ENCODE results near the gene AKT1S1. TPM values are rescaled to one million over a fixed set of nuclear protein-coding genes. Genes with fewer than 3 reads are reported as not detected.

AKT1S1 gene
- total RNA-seq, 1 experiment from 2014 or later, result 64.6 TPM

DNA sequence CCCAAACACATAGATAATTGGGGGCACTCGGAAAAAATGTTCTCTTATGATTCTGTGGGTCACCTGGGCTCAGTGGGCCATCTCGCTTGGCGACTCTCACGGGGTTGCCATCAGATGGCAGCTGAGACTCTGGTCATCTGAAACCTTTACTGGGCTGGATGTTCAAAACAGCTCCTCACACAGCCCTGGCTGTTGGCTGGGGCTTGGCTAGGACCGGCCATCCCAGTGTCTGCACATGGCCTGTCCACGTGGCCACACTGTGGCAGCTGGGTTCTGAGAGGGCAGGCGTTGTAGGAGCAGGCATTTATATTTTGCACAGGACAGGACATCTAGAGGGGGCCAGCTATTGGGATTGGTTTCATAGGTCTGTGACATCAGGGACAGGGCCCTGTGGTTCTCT, 43.6 kb downstream of the AKT1S1 start:
- Mint-ChIP-seq H3K36me3 (ENCODE audit: insufficient read depth, unreplicated experiment) (peaks cover 53% of the 10 kb centered on the region), H3K27ac (ENCODE audit: unreplicated experiment) (no peak overlapping the region), H3K27me3 (ENCODE audit: insufficient read depth, unreplicated experiment) (no peaks in the 10 kb centered on the region), H3K4me3 (ENCODE audit: unreplicated experiment) (no peak overlapping the region), H3K4me1 (ENCODE audit: low read depth, unreplicated experiment) (no peaks in the 10 kb centered on the region), H3K9me3 (ENCODE audit: unreplicated experiment) (no peaks in the 10 kb centered on the region)
- no peaks in the 10 kb centered on the region for H3K9me3 ChIP-seq
- TF ChIP-seq, protein P1, sequence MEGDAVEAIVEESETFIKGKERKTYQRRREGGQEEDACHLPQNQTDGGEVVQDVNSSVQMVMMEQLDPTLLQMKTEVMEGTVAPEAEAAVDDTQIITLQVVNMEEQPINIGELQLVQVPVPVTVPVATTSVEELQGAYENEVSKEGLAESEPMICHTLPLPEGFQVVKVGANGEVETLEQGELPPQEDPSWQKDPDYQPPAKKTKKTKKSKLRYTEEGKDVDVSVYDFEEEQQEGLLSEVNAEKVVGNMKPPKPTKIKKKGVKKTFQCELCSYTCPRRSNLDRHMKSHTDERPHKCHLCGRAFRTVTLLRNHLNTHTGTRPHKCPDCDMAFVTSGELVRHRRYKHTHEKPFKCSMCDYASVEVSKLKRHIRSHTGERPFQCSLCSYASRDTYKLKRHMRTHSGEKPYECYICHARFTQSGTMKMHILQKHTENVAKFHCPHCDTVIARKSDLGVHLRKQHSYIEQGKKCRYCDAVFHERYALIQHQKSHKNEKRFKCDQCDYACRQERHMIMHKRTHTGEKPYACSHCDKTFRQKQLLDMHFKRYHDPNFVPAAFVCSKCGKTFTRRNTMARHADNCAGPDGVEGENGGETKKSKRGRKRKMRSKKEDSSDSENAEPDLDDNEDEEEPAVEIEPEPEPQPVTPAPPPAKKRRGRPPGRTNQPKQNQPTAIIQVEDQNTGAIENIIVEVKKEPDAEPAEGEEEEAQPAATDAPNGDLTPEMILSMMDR (IDR thresholded peaks at IDR 0.05; ENCODE audit: insufficient read depth in 1 of 2, low read depth in 1 of 2, low read length in 1 of 2, severe bottlenecking in 1 of 2, unreplicated experiment in 1 of 2), result no peak
- ChIA-PET CTCF (no interaction called here), POLR2A (no interaction called here)
- H3K4me3 ChIP-seq (ENCODE audit: low read depth, low read length), result no peak overlapping the region
- peaks cover 2% of the 10 kb centered on the region for H3K36me3 ChIP-seq (ENCODE audit: control insufficient read depth, insufficient read depth, low read length)
- no peak for DNase-seq
- no TSS peak for BruUV-seq (replicated peaks)
- no peaks in the 10 kb centered on the region for H3K27me3 ChIP-seq (replicated peaks; ENCODE audit: control insufficient read depth, insufficient read depth, low read length)
- intact Hi-C loops (cut with micrococcal nuclease; ENCODE audit: unreplicated experiment), result no loop called here
- no peaks in the 10 kb centered on the region for H3K4me1 ChIP-seq

DNA sequence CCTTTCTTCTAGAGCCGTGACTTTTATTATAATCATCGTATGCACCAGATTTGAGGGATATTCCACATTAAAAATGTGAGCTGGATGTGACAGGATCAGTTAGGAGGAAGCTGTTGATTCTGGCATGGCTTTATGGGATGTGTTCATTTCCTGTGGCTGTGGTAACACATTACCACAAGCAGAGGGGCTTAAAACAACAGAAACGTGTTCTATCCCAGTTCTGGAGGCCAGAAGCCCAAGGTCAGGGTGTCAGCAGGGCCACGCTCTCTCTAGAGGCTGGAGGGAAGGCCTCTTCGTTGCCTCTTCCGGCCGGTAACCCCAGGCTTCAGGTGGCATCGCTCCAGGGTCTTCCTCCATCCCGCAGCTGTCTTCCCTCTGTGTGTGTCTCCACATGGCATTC, 44.6 kb downstream of the AKT1S1 start:
- no peaks in the 10 kb centered on the region for H3K4me1 ChIP-seq
- intact Hi-C loops (cut with micrococcal nuclease; ENCODE audit: unreplicated experiment), result no loop called here
- H3K27me3 Mint-ChIP-seq (ENCODE audit: insufficient read depth, unreplicated experiment), result no peaks in the 10 kb centered on the region
- peaks cover 43% of the 10 kb centered on the region for H3K36me3 Mint-ChIP-seq (ENCODE audit: insufficient read depth, unreplicated experiment)
- ChIA-PET CTCF (no interaction called here), POLR2A (no interaction called here)
- H3K27me3 ChIP-seq (replicated peaks; ENCODE audit: control insufficient read depth, insufficient read depth, low read length), result no peaks in the 10 kb centered on the region
- H3K9me3 ChIP-seq, result no peaks in the 10 kb centered on the region
- no TSS peak for BruUV-seq (replicated peaks)
- no peak for DNase-seq
- no peaks in the 10 kb centered on the region for H3K4me1 Mint-ChIP-seq (ENCODE audit: low read depth, unreplicated experiment)
- peaks cover 2% of the 10 kb centered on the region for H3K36me3 ChIP-seq (ENCODE audit: control insufficient read depth, insufficient read depth, low read length)
- H3K4me3 ChIP-seq (ENCODE audit: low read depth, low read length), result no peak overlapping the region
- no peak overlapping the region for H3K27ac Mint-ChIP-seq (ENCODE audit: unreplicated experiment)
- H3K4me3 Mint-ChIP-seq (ENCODE audit: unreplicated experiment), result no peak overlapping the region
- TF ChIP-seq, protein P1 (IDR thresholded peaks at IDR 0.05; ENCODE audit: insufficient read depth in 1 of 2, low read depth in 1 of 2, low read length in 1 of 2, severe bottlenecking in 1 of 2, unreplicated experiment in 1 of 2), result no peak
- H3K9me3 Mint-ChIP-seq (ENCODE audit: unreplicated experiment), result no peaks in the 10 kb centered on the region

DNA sequence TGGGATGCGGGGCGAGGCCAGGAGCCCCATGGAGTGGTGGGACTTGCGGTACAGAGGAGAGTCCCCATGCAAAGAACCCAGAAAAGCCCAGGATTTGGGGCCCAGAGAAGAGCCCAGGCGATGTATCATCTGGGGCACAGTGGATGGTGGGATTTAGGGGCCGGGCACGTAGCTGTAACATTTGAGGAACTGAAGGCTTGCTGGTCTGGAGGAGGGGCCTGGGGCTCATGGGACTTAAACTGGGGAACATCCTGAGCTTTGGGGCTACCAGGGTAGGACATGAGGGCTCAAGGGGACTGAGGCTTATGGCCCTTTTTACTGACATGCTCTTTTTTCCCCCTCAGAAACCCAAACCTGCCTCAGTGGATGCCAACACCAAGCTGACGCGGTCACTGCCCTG, 45.6 kb downstream of the AKT1S1 start:
- CTCF ChIA-PET, result no interaction called here

More for the DNA sequence above, 45.6 kb downstream of the AKT1S1 start:
- intact Hi-C loops (cut with micrococcal nuclease; ENCODE audit: unreplicated experiment), result no loop called here
- Mint-ChIP-seq H3K4me1 (ENCODE audit: low read depth, unreplicated experiment) (no peaks in the 10 kb centered on the region), H3K27ac (ENCODE audit: unreplicated experiment) (no peak overlapping the region), H3K36me3 (ENCODE audit: insufficient read depth, unreplicated experiment) (peaks cover 36% of the 10 kb centered on the region), H3K9me3 (ENCODE audit: unreplicated experiment) (no peaks in the 10 kb centered on the region), H3K4me3 (ENCODE audit: unreplicated experiment) (no peak overlapping the region), H3K27me3 (ENCODE audit: insufficient read depth, unreplicated experiment) (no peaks in the 10 kb centered on the region)
- no peaks in the 10 kb centered on the region for H3K4me1 ChIP-seq
- POLR2A ChIA-PET, result no interaction called here
- H3K4me3 ChIP-seq (ENCODE audit: low read depth, low read length), result no peak overlapping the region
- DNase-seq, result no peak
- TF ChIP-seq, protein P1 (IDR thresholded peaks at IDR 0.05; ENCODE audit: insufficient read depth in 1 of 2, low read depth in 1 of 2, low read length in 1 of 2, severe bottlenecking in 1 of 2, unreplicated experiment in 1 of 2), result no peak
- H3K27me3 ChIP-seq (replicated peaks; ENCODE audit: control insufficient read depth, insufficient read depth, low read length), result no peaks in the 10 kb centered on the region
- peaks cover 2% of the 10 kb centered on the region for H3K36me3 ChIP-seq (ENCODE audit: control insufficient read depth, insufficient read depth, low read length)
- H3K9me3 ChIP-seq, result no peaks in the 10 kb centered on the region
- BruUV-seq (replicated peaks), result no TSS peak
